Natural killer cell (primary cell): ENCODE results near the gene DNTT. TPM values are rescaled to one million over a fixed set of nuclear protein-coding genes. Genes with fewer than 3 reads are reported as not detected.

Experiments used
- ATAC-seq, 3 donors: fragments of 150-1000 bp in 2 of 3; fragments of 200-7000 bp in 1 of 3; cut with Tn5 transposase; 1 replicate in 1 of 3; 2 replicates in 2 of 3; pipeline ENCODE4 v1.10.0; 2021; ENCODE audit warnings: mild to moderate bottlenecking in 2 of 3, moderate library complexity in 2 of 3
- DNase-seq, 2 donors: peaks; one replicate each; pipeline versions ENCODE4 v3.0.0 to v3.0.0-alpha.2; 2013 to 2021; ENCODE audit warnings: mixed read lengths in 1 of 2
- H3K27ac ChIP-seq: one replicate; pipeline ENCODE4 v1.5.1; 2013; ENCODE audit warnings: mild to moderate bottlenecking, low read length
- H3K27me3 ChIP-seq: one replicate; pipeline ENCODE4 v1.6.1; 2013; ENCODE audit warnings: low read length; ENCODE audit not compliant: control insufficient read depth, insufficient read depth
- H3K36me3 ChIP-seq: one replicate; pipeline ENCODE4 v1.6.1; 2013; ENCODE audit warnings: low read length; ENCODE audit not compliant: control insufficient read depth, insufficient read depth
- H3K4me1 ChIP-seq: one replicate; pipeline ENCODE4 v1.6.1; 2013; ENCODE audit warnings: low read length; ENCODE audit not compliant: control insufficient read depth, insufficient read depth
- H3K4me3 ChIP-seq: one replicate; pipeline ENCODE4 v1.5.1; 2013; ENCODE audit warnings: low read length
- H3K9me3 ChIP-seq: one replicate; pipeline ENCODE4 v1.6.1; 2013; ENCODE audit warnings: low read length; ENCODE audit not compliant: control insufficient read depth, insufficient read depth
- H3K27ac Mint-ChIP-seq, 2 donors: one replicate each; pipeline ENCODE4 v1.8.0; 2022; ENCODE audit warnings: mild to moderate bottlenecking in 2 of 2, mixed read lengths in 2 of 2, moderate library complexity in 1 of 2
- H3K27me3 Mint-ChIP-seq, 2 donors: one replicate each; pipeline ENCODE4 v1.8.0; 2022; ENCODE audit warnings: low read depth in 2 of 2, mixed read lengths in 2 of 2
- H3K36me3 Mint-ChIP-seq: one replicate; pipeline ENCODE4 v1.8.0; 2022; ENCODE audit warnings: mixed read lengths
- H3K4me1 Mint-ChIP-seq, 2 donors: one replicate each; pipeline ENCODE4 v1.8.0; 2022; ENCODE audit warnings: mixed read lengths in 2 of 2
- H3K4me3 Mint-ChIP-seq: one replicate; pipeline ENCODE4 v1.8.0; 2022; ENCODE audit warnings: mild to moderate bottlenecking, moderate library complexity, mixed read lengths
- H3K9me3 Mint-ChIP-seq, 2 donors: one replicate each; pipeline ENCODE4 v1.8.0; 2022; ENCODE audit warnings: mixed read lengths in 2 of 2
- WGBS: methylation state at CpG from one replicate; pipeline ENCODE4 v1.1.7; 2013; ENCODE audit warnings: missing lambda C conversion rate; ENCODE audit not compliant: insufficient coverage; 5-methylcytosine and 5-hydroxymethylcytosine counted together
- intact Hi-C: fragments of 100-400 bp; cut with micrococcal nuclease; formaldehyde crosslinking; loops from one replicate; pipeline ENCODE4 v1.14.2; 2022
- total RNA-seq, 4 donors: library from RNA; stranded (reverse); fragments of 120-200 nt in 1 of 4; gene quantifications; one replicate each; pipeline versions ENCODE4 v1.2.3 to v1.2.4, GENCODE V29; 2013 to 2022
- TF ChIP-seq, protein P1 (sequence below): fragments of 200-600 bp; IDR thresholded peaks from one replicate; pipeline ENCODE4 v1.8.0; 2022; ENCODE audit warnings: antibody characterized with exemption

DNTT gene
- total RNA-seq, 3 donors from 2014 or later (not counting 1 experiment from before 2014, with no cell fraction given): not detected

DNA sequence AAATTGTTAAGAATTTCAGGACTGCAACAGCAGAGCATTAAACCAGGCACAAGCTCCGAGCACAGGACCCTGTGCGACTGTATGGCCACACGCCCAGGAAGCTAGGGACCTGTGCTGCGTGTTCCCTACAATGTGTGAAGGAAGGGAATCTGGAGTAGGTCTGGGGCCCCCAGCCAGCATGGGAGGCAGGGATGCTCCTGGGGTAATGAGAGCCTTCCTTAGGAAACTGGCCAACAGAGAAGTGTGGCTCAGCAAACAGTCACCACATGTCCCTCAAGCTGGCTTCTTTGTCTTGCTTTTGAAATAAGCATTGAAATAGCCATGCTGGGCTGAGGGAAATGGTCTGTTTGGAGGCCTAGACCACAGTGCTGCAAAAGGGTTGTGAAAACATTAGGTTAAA, 41.1 kb upstream of the DNTT start:
- Mint-ChIP-seq H3K27ac (no peak overlapping the region), H3K4me3 (no peak overlapping the region), H3K27me3 (peaks cover 3 to 7% of the 10 kb centered on the region in 2 donors), H3K9me3 (no peaks in the 10 kb centered on the region), H3K4me1 (no peaks in the 10 kb centered on the region), H3K36me3 (no peaks in the 10 kb centered on the region)
- DNase-seq (no peak), ATAC-seq (no peak)
- TF ChIP-seq, protein P1, sequence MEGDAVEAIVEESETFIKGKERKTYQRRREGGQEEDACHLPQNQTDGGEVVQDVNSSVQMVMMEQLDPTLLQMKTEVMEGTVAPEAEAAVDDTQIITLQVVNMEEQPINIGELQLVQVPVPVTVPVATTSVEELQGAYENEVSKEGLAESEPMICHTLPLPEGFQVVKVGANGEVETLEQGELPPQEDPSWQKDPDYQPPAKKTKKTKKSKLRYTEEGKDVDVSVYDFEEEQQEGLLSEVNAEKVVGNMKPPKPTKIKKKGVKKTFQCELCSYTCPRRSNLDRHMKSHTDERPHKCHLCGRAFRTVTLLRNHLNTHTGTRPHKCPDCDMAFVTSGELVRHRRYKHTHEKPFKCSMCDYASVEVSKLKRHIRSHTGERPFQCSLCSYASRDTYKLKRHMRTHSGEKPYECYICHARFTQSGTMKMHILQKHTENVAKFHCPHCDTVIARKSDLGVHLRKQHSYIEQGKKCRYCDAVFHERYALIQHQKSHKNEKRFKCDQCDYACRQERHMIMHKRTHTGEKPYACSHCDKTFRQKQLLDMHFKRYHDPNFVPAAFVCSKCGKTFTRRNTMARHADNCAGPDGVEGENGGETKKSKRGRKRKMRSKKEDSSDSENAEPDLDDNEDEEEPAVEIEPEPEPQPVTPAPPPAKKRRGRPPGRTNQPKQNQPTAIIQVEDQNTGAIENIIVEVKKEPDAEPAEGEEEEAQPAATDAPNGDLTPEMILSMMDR: no peak
- Histone ChIP-seq H3K36me3 (no peaks in the 10 kb centered on the region), H3K4me1 (peaks cover 9% of the 10 kb centered on the region), H3K27ac (no peak overlapping the region), H3K27me3 (no peaks in the 10 kb centered on the region), H3K4me3 (no peak overlapping the region), H3K9me3 (no peaks in the 10 kb centered on the region)
- intact Hi-C loops: no loop called here
- 92% methylated on average over 4 of the region's 4 CpGs for WGBS

DNA sequence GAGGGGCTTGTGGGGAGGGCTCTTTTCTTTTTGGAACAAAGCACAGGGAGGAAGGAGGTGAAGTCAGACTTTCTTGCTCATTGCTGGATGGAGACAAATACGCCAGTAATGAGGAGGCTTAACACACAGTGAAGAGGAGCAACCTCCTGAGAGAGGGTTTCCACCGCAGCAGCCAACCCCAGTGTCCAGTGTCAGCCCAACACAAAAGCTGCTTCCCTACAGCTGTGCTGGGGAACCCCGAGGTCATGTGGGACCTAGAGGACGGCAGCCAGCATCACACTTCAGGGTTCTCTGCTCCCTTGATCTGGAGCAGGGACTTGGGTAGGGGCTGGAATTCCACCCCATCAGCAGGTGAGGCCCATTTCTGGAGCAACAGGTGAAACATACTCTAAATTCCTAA, 40.6 kb upstream of the DNTT start:
- no peak overlapping the region for H3K4me3 Mint-ChIP-seq
- TF ChIP-seq, protein P1: no peak
- peaks cover 3 to 7% of the 10 kb centered on the region in 2 donors for H3K27me3 Mint-ChIP-seq
- Histone ChIP-seq H3K9me3 (no peaks in the 10 kb centered on the region), H3K27me3 (no peaks in the 10 kb centered on the region), H3K4me1 (peaks cover 9% of the 10 kb centered on the region), H3K36me3 (no peaks in the 10 kb centered on the region), H3K4me3 (no peak overlapping the region), H3K27ac (no peak overlapping the region)
- H3K9me3 Mint-ChIP-seq: no peaks in the 10 kb centered on the region
- no peaks in the 10 kb centered on the region for H3K4me1 Mint-ChIP-seq
- intact Hi-C loops: no loop called here
- no peaks in the 10 kb centered on the region for H3K36me3 Mint-ChIP-seq
- 68% methylated on average over 4 of the region's 4 CpGs for WGBS
- no peak for ATAC-seq
- no peak for DNase-seq
- H3K27ac Mint-ChIP-seq: no peak overlapping the region

DNA sequence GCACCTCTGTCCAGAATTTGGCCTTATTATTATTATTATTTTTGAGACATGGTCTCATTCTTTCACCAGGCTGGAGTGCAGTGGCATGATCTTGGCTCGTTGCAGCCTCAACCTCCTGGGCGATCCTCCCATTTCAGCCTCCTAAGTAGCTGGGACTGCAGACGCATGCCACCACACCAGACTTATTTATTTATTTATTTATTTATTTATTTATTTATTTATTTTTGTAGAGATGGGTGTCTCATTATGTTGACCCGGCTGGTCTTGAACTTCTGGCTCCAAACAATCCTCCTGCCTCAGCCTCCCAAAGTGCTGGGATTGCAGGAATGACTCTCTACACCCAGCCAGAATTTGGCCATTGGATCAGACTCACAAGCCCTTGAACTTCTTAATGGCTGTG, 39.3 kb upstream of the DNTT start:
- TF ChIP-seq, protein P1: no peak
- Histone ChIP-seq H3K9me3 (no peaks in the 10 kb centered on the region), H3K4me1 (peaks cover 3% of the 10 kb centered on the region), H3K27me3 (no peaks in the 10 kb centered on the region), H3K4me3 (no peak overlapping the region), H3K36me3 (no peaks in the 10 kb centered on the region), H3K27ac (no peak overlapping the region)
- Mint-ChIP-seq H3K27me3 (peaks cover 7 to 8% of the 10 kb centered on the region in 2 donors), H3K4me1 (no peaks in the 10 kb centered on the region), H3K36me3 (no peaks in the 10 kb centered on the region), H3K9me3 (no peaks in the 10 kb centered on the region), H3K27ac (no peak overlapping the region), H3K4me3 (no peak overlapping the region)
- DNase-seq: no peak
- no CpG with 5 or more reads among the region's 4 CpGs for WGBS
- no peak for ATAC-seq
- intact Hi-C loops: no loop called here

DNA sequence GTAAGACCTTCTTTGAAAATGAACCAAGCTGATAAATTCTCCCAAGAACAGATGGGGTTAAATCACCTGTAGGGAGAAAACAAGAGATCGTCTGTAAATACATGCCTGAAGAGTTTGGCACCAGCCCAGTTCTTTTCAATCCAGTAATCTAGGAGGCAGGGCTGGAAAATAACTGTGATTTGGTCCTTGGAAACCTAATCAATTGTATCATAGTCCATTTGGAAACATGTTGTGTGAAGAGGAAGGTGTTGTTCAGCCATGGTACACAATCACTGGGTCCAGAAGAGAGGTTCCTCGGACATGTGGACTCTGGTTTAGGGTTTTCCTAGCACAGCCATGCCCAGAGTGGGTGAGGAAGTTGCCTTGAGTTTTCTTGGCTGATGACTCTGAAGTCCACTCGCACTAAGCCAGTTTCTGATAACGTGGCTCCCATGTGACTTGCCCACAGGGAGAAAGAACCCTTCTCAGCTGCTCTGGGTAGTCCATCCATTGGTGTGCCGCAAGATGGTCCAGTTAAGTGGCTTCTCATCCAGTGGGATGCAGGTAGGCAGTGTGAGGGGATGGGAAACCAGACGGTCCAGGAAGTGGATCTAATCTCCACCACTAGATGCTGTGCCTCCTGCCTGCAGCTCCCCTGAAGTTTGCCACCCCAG, 38.0 kb upstream of the DNTT start:
- no peaks in the 10 kb centered on the region for H3K27me3 ChIP-seq
- no peaks in the 10 kb centered on the region for H3K9me3 Mint-ChIP-seq
- 82% methylated on average over 6 of the region's 6 CpGs for WGBS
- no peaks in the 10 kb centered on the region for H3K36me3 Mint-ChIP-seq
- no peak overlapping the region for H3K4me3 ChIP-seq
- peaks cover 7 to 11% of the 10 kb centered on the region in 2 donors for H3K27me3 Mint-ChIP-seq
- no peaks in the 10 kb centered on the region for H3K4me1 Mint-ChIP-seq
- H3K4me3 Mint-ChIP-seq: no peak overlapping the region
- ATAC-seq (no peak), DNase-seq (no peak)
- no peak overlapping the region for H3K27ac Mint-ChIP-seq
- no peak overlapping the region for H3K27ac ChIP-seq
- no peaks in the 10 kb centered on the region for H3K36me3 ChIP-seq
- no peaks in the 10 kb centered on the region for H3K9me3 ChIP-seq
- intact Hi-C loops: no loop called here
- TF ChIP-seq, protein P1: no peak
- H3K4me1 ChIP-seq: peaks cover 3% of the 10 kb centered on the region
